DOHH2 (cell line): ENCODE measurements around the gene CERS6.

ENCODE experiments used
- CTCF ChIP-seq: fragments of 200-600 bp; sonication (generic); IDR thresholded peaks from one replicate; pipeline ENCODE4 v1.5.1; 2014; ENCODE audit warnings: antibody characterized with exemption, mild to moderate bottlenecking, low read depth, low read length; ENCODE audit not compliant: poor library complexity, severe bottlenecking
- EZH2phosphoT487 ChIP-seq: fragments of 200-600 bp; sonication (generic); IDR thresholded peaks from 2 replicates; pipeline ENCODE4 v1.6.1; 2017; ENCODE audit warnings: borderline replicate concordance, mild to moderate bottlenecking, antibody characterized with exemption, low read length, moderate library complexity, mixed read lengths

GRCh38 chr2:168710754-168711467 is 254.8 kb downstream of the CERS6 start:
- no peak for TF ChIP-seq CTCF
- no peak for TF ChIP-seq EZH2phosphoT487
